B cell (primary cell): Measurements from ENCODE around the gene MAPKBP1. TPM values are rescaled to one million over a fixed set of nuclear protein-coding genes. Genes with fewer than 3 reads are reported as not detected.

Experiments used
- ATAC-seq: fragments of 200-7000 bp; cut with Tn5 transposase; one replicate; pipeline ENCODE4 v1.10.0; 2021; ENCODE audit warnings: low read depth, mild to moderate bottlenecking, moderate number of reproducible peaks, moderate library complexity
- CTCF ChIA-PET: fragments of 350-600 bp; sonication (Branson Sonifier 250); formaldehyde crosslinking; loops from one replicate; lab custom pipeline; 2021; ENCODE audit warnings: antibody characterized with exemption, inconsistent platforms; lab: Charles Lee
- POLR2A ChIA-PET: fragments of 350-600 bp; sonication (Branson Sonifier 250); formaldehyde crosslinking; loops from one replicate; lab custom pipeline; 2021; ENCODE audit warnings: antibody characterized with exemption; lab: Charles Lee
- DNase-seq: peaks from one replicate; pipeline ENCODE4 v3.0.0; 2013
- H2AFZ ChIP-seq: 2 replicates; pipeline ENCODE4 v1.6.1; 2012; ENCODE audit warnings: mild to moderate bottlenecking, low read depth, low read length; ENCODE audit not compliant: insufficient read depth, poor library complexity, severe bottlenecking
- H3K27ac ChIP-seq, 2 donors: 1 replicate in 1 of 2; 2 replicates in 1 of 2; pipeline ENCODE4 v1.5.1; 2012 to 2013; ENCODE audit warnings: low read length in 2 of 2, mild to moderate bottlenecking in 2 of 2, moderate library complexity in 1 of 2
- H3K27me3 ChIP-seq, 4 experiments: fragments of 200-600 bp in 1 of 4; sonication (generic) in 1 of 4; replicated peaks in 1 of 4; 1 replicate in 2 of 4; 2 replicates in 2 of 4; pipeline versions ENCODE4 v1.6.1 to v1.7.0; 2013 to 2016; ENCODE audit warnings: low read length in 3 of 4, mild to moderate bottlenecking in 2 of 4, mixed read lengths in 1 of 4, moderate library complexity in 1 of 4; ENCODE audit not compliant: insufficient read depth in 4 of 4, control insufficient read depth in 3 of 4; ENCODE audit errors: control extremely low read depth in 1 of 4
- H3K36me3 ChIP-seq, 2 experiments: replicated peaks in 1 of 2; 1 replicate in 1 of 2; 2 replicates in 1 of 2; pipeline versions ENCODE4 v1.6.1 to v1.7.1; 2013; ENCODE audit warnings: low read length in 1 of 2; ENCODE audit not compliant: insufficient read depth in 2 of 2, control insufficient read depth in 1 of 2; ENCODE audit errors: control extremely low read depth in 1 of 2, extremely low read depth in 1 of 2
- H3K4me1 ChIP-seq, 2 donors: fragments of 200-600 bp in 1 of 2; sonication (generic) in 1 of 2; 1 replicate in 1 of 2; 2 replicates in 1 of 2; pipeline versions ENCODE4 v1.5.1 to v1.6.1; 2013 to 2017; ENCODE audit warnings: low read length in 2 of 2; ENCODE audit not compliant: control insufficient read depth in 2 of 2, insufficient read depth in 2 of 2
- H3K4me2 ChIP-seq: replicated peaks from 2 replicates; pipeline ENCODE3; 2012; ENCODE audit warnings: mild to moderate bottlenecking, low read depth, low read length; ENCODE audit not compliant: poor library complexity, severe bottlenecking
- H3K4me3 ChIP-seq, 5 experiments: fragments of 200-600 bp in 1 of 5; sonication (generic) in 1 of 5; 1 replicate in 3 of 5; 2 replicates in 2 of 5; pipeline versions ENCODE4 v1.5.1 to v1.7.0; 2011 to 2016; ENCODE audit warnings: low read length in 4 of 5, mild to moderate bottlenecking in 4 of 5, low read depth in 2 of 5, control low read depth in 1 of 5, moderate library complexity in 1 of 5; ENCODE audit not compliant: insufficient read depth in 1 of 5; ENCODE audit errors: control extremely low read depth in 1 of 5, extremely low read depth in 1 of 5
- H3K79me2 ChIP-seq: fragments of 200-600 bp; sonication (generic); one replicate; pipeline ENCODE4 v1.6.0; 2016; ENCODE audit warnings: low read length; ENCODE audit not compliant: control insufficient read depth, insufficient read depth
- H3K9ac ChIP-seq: fragments of 200-600 bp; sonication (generic); 2 replicates; pipeline ENCODE4 v1.6.1; 2017; ENCODE audit warnings: mild to moderate bottlenecking, low read length, moderate library complexity
- H3K9me3 ChIP-seq, 3 donors: one replicate each; pipeline versions ENCODE4 v1.6.1 to v1.7.1; 2013; ENCODE audit warnings: low read length in 2 of 3; ENCODE audit not compliant: control insufficient read depth in 2 of 3, insufficient read depth in 1 of 3; ENCODE audit errors: control extremely low read depth in 1 of 3
- H4K20me1 ChIP-seq: 2 replicates; pipeline ENCODE4 v1.6.0; 2012; ENCODE audit warnings: mild to moderate bottlenecking, low read length; ENCODE audit not compliant: insufficient read depth, control insufficient read depth, poor library complexity, severe bottlenecking
- H3K27ac Mint-ChIP-seq: one replicate; pipeline ENCODE4 v1.8.0; 2021; ENCODE audit warnings: mixed read lengths
- H3K27me3 Mint-ChIP-seq: one replicate; pipeline ENCODE4 v1.8.0; 2021; ENCODE audit warnings: mixed read lengths
- H3K4me1 Mint-ChIP-seq: one replicate; pipeline ENCODE4 v1.8.0; 2021; ENCODE audit warnings: mixed read lengths
- H3K4me3 Mint-ChIP-seq: one replicate; pipeline ENCODE4 v1.8.0; 2021; ENCODE audit warnings: mixed read lengths
- H3K9me3 Mint-ChIP-seq: one replicate; pipeline ENCODE4 v1.8.0; 2022; ENCODE audit warnings: mixed read lengths; ENCODE audit not compliant: insufficient read depth
- CTCF ChIP-seq: fragments of 200-600 bp; IDR thresholded peaks from one replicate; pipeline ENCODE4 v1.8.0; 2022; ENCODE audit warnings: antibody characterized with exemption, mild to moderate bottlenecking
- EZH2 ChIP-seq: IDR thresholded peaks from 2 replicates; pipeline ENCODE4 v1.6.1; 2012; ENCODE audit warnings: borderline replicate concordance, low read depth, mild to moderate bottlenecking, moderate library complexity, low read length; ENCODE audit not compliant: insufficient read depth, poor library complexity, severe bottlenecking
- WGBS: methylation state at CpG from one replicate; pipeline ENCODE4 v1.1.5; 2013; ENCODE audit warnings: missing lambda C conversion rate; ENCODE audit not compliant: insufficient coverage; 5-methylcytosine and 5-hydroxymethylcytosine counted together
- intact Hi-C: fragments of 100-400 bp; cut with micrococcal nuclease; formaldehyde crosslinking; loops from one replicate; pipeline ENCODE4 v1.10.0; 2022
- polyA plus RNA-seq: library from polyadenylated mRNA; depleted of rRNA; stranded (reverse); fragments of >200 nt; gene quantifications from 2 replicates; pipeline ENCODE4 v1.2.3, GENCODE V29; 2012
- total RNA-seq, 2 donors: library from RNA; stranded (reverse); fragments of 120-200 nt in 1 of 2; gene quantifications; 1 replicate in 1 of 2; 2 replicates in 1 of 2; pipeline versions ENCODE4 v1.2.3 to v1.2.4, GENCODE V29; 2013 to 2022

MAPKBP1 gene
- total and polyA plus RNA-seq, 2 donors (not counting 1 experiment from before 2014, with no cell fraction given), result 14.1 to 59.2 TPM

DNA sequence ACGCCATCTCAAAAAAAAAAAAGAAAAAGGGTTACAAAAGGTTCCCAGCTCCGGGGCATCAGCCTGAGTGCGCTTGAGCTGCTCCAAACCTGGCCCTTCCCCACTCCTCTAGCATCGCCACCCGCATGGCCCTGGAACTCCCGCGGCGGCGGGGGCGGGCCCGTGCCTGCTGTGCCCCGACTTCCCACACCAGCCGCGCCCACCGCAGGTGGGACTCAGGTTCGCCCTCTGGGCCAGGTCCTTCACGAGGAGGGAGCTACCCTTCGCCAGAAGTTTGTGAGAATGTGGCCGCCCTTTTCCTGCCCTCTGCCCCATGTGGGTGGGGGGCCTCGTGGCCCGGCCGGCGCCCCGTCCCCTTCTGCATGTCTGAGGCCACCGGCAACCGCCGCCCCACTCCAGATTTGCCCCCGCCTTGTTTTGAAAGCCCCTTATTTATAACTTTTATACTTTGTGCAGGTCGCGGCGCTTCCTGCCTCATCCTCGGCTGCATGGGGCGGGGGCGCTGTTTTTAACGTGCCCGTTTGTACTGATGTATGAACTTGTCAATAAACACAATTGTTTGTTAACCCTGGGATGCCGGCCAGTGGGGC, 53.1 kb downstream of the MAPKBP1 start:
- POLR2A ChIA-PET, result interaction anchor here (1.1 to 1.2 kb wide), 2 partner anchors 53 to 68 kb away, joined by 4 to 5 read pairs; partner anchors contain the start of gene MAPKBP1
- H3K9me3 ChIP-seq, result no peaks in the 10 kb centered on the region
- H3K36me3 ChIP-seq, result peaks cover 0 to 15% of the 10 kb centered on the region in 2 experiments
- peak overlapping the region in 1 of 2 donors; percentile 30 for H3K27ac ChIP-seq
- H3K9ac ChIP-seq, result peak overlapping the region; percentile 68
- Mint-ChIP-seq H3K27ac (peak overlapping the region; percentile 63), H3K27me3 (no peaks in the 10 kb centered on the region), H3K4me1 (peaks cover 19% of the 10 kb centered on the region), H3K4me3 (peak overlapping the region; percentile 86), H3K9me3 (no peaks in the 10 kb centered on the region)
- 5% methylated on average over 30 of the region's 37 CpGs for WGBS
- peak overlapping the region; percentile 38 to 95 (median 87) for H3K4me3 ChIP-seq
- no peak for TF ChIP-seq CTCF
- TF ChIP-seq EZH2, result no peak
- intact Hi-C loops, result loop anchor here (5.0 kb wide), 2 partner anchors 285 to 445 kb away; partner anchors contain the start of genes GANC, RPAP1 and TMEM87A
- H4K20me1 ChIP-seq, result peaks cover 20% of the 10 kb centered on the region
- H3K4me2 ChIP-seq, result peak overlapping the region; percentile 100
- peak overlapping the region; percentile 94 for H2AFZ ChIP-seq
- no peaks in the 10 kb centered on the region for H3K27me3 ChIP-seq
- DNase-seq, result no peak
- no peak for ATAC-seq
- CTCF ChIA-PET, result interaction anchor here (1.2 to 3.3 kb wide), 5 partner anchors 16 to 77 kb away, joined by 3 to 23 read pairs (median 5); partner anchors contain the start of gene MAPKBP1
- H3K4me1 ChIP-seq, result peaks cover 9 to 21% of the 10 kb centered on the region in 2 donors
- H3K79me2 ChIP-seq, result peaks cover 25% of the 10 kb centered on the region
